Esophagus muscularis mucosa (tissue), 4 donors: ENCODE measurements around the gene PLEKHG3. TPM values are rescaled to one million over a fixed set of nuclear protein-coding genes. Genes with fewer than 3 reads are reported as not detected.

Source experiments
- DNase-seq: peaks from one replicate; pipeline ENCODE4 v3.0.0-alpha.2; 2017; ENCODE audit errors: extremely low spot score
- H3K27ac ChIP-seq, 4 donors: fragments of 200-600 bp; sonication (generic); replicated peaks in 1 of 4; 1 replicate in 3 of 4; 2 replicates in 1 of 4; pipeline ENCODE4 v1.5.1; 2016 to 2019; ENCODE audit warnings: mild to moderate bottlenecking in 1 of 4
- H3K27me3 ChIP-seq, 4 donors: fragments of 200-600 bp; sonication (generic); one replicate each; pipeline versions ENCODE4 v1.5.1 to v1.6.0; 2016 to 2019
- H3K36me3 ChIP-seq, 4 donors: fragments of 200-600 bp; sonication (generic); one replicate each; pipeline ENCODE4 v1.5.1; 2016 to 2019
- H3K4me1 ChIP-seq, 4 donors: fragments of 200-600 bp; sonication (generic); one replicate each; pipeline ENCODE4 v1.5.1; 2016 to 2019
- H3K4me3 ChIP-seq, 4 donors: fragments of 200-600 bp; sonication (generic); 1 replicate in 2 of 4; 2 replicates in 2 of 4; pipeline ENCODE4 v1.5.1; 2016 to 2019; ENCODE audit warnings: mild to moderate bottlenecking in 4 of 4, moderate library complexity in 1 of 4
- H3K9me3 ChIP-seq, 4 donors: fragments of 200-600 bp; sonication (generic); 1 replicate in 3 of 4; 2 replicates in 1 of 4; pipeline ENCODE4 v1.5.1; 2016 to 2019
- CTCF ChIP-seq, 3 experiments: fragments of 200-600 bp in 2 of 3; fragments of 450-650 bp in 1 of 3; sonication (generic) in 2 of 3; IDR thresholded peaks; one replicate each; pipeline ENCODE4 v1.5.1; 2017 to 2019; ENCODE audit warnings: antibody characterized with exemption in 3 of 3, mild to moderate bottlenecking in 2 of 3, moderate library complexity in 1 of 3
- EP300 ChIP-seq: sonication (generic); formaldehyde crosslinking; IDR thresholded peaks from one replicate; pipeline ENCODE4 v1.6.1; 2017; ENCODE audit warnings: antibody characterized with exemption
- POLR2A ChIP-seq: fragments of 450-650 bp; IDR thresholded peaks from one replicate; pipeline ENCODE4 v1.6.1; 2017; ENCODE audit warnings: antibody characterized with exemption, moderate library complexity, mild to moderate bottlenecking, low read depth
- POLR2AphosphoS5 ChIP-seq, 2 donors: sonication (generic); formaldehyde crosslinking; IDR thresholded peaks; one replicate each; pipeline ENCODE4 v1.6.1; 2017; ENCODE audit warnings: antibody characterized with exemption in 2 of 2
- WGBS: methylation state at CpG from one replicate; pipeline ENCODE4 v1.1.5; 2018; 5-methylcytosine and 5-hydroxymethylcytosine counted together
- intact Hi-C: fragments of 100-400 bp; cut with DNase I; formaldehyde crosslinking; loops from one replicate; pipeline ENCODE4 v1.15.1; 2023
- total RNA-seq, 4 donors: library from RNA; depleted of rRNA; stranded (reverse); fragments of >200 nt; gene quantifications; one replicate each; pipeline versions ENCODE4 v1.1.0 to v1.2.1, GENCODE V29; 2016

PLEKHG3 gene
- total RNA-seq, 4 donors from 2014 or later: 21.7 to 66.7 (median 35.1) TPM

GRCh38 chr14:64723691-64724577, 19.7 kb downstream of the PLEKHG3 start:
- Histone ChIP-seq H3K4me1 (peaks cover 60 to 83% (median 80%) of the 10 kb centered on the region in 4 donors), H3K27me3 (no peaks in the 10 kb centered on the region), H3K36me3 (peaks cover 12 to 19% (median 15%) of the 10 kb centered on the region in 4 donors), H3K4me3 (no peak overlapping the region), H3K27ac (peak overlapping the region in 3 of 4 donors; percentile 3 to 78 (median 10)), H3K9me3 (no peaks in the 10 kb centered on the region)
- TF ChIP-seq POLR2A: no peak
- TF ChIP-seq CTCF (IDR thresholded peaks at IDR 0.05): no peak
- TF ChIP-seq POLR2AphosphoS5 (IDR thresholded peaks at IDR 0.05): no peak
- TF ChIP-seq EP300: no peak
- intact Hi-C loops: no loop called here
- WGBS: 68% methylated on average over 15 of the region's 15 CpGs
- DNase-seq: no peak

GRCh38 chr14:64724578-64724930, 20.3 kb downstream of the PLEKHG3 start:
- intact Hi-C loops: no loop called here
- Histone ChIP-seq H3K4me3 (no peak overlapping the region), H3K27me3 (no peaks in the 10 kb centered on the region), H3K27ac (no peak overlapping the region), H3K36me3 (peaks cover 14 to 26% (median 19%) of the 10 kb centered on the region in 4 donors), H3K9me3 (no peaks in the 10 kb centered on the region), H3K4me1 (peaks cover 57 to 83% (median 79%) of the 10 kb centered on the region in 4 donors)
- TF ChIP-seq EP300 (no peak), POLR2AphosphoS5 (IDR thresholded peaks at IDR 0.05) (no peak), CTCF (IDR thresholded peaks at IDR 0.05) (no peak), POLR2A (no peak)
- WGBS: 100% methylated on average over 1 of the region's 1 CpG
- DNase-seq: no peak

- no peaks in the 10 kb centered on the region for H3K27me3 ChIP-seq
- intact Hi-C loops: no loop called here
- DNase-seq: no peak
- TF ChIP-seq CTCF (IDR thresholded peaks at IDR 0.05): no peak
- TF ChIP-seq POLR2AphosphoS5 (IDR thresholded peaks at IDR 0.05): no peak
- no peak for TF ChIP-seq POLR2A
- no peak for TF ChIP-seq EP300
- no peak overlapping the region for H3K4me3 ChIP-seq
- peaks cover 14 to 33% (median 25%) of the 10 kb centered on the region in 4 donors for H3K36me3 ChIP-seq
- 92% methylated on average over 2 of the region's 3 CpGs for WGBS
- H3K9me3 ChIP-seq: no peaks in the 10 kb centered on the region
- H3K4me1 ChIP-seq: peaks cover 53 to 80% (median 74%) of the 10 kb centered on the region in 4 donors
- H3K27ac ChIP-seq: no peak overlapping the region
These were observed 21.1 kb downstream of the PLEKHG3 start for GRCh38 chr14:64725261-64725815.

GRCh38 chr14:64725879-64726584, 21.8 kb downstream of the PLEKHG3 start:
- Histone ChIP-seq H3K4me3 (no peak overlapping the region), H3K4me1 (peaks cover 47 to 73% (median 67%) of the 10 kb centered on the region in 4 donors), H3K27ac (no peak overlapping the region), H3K27me3 (no peaks in the 10 kb centered on the region), H3K9me3 (no peaks in the 10 kb centered on the region), H3K36me3 (peaks cover 15 to 40% (median 32%) of the 10 kb centered on the region in 4 donors)
- no peak for TF ChIP-seq EP300
- no peak for TF ChIP-seq POLR2AphosphoS5 (IDR thresholded peaks at IDR 0.05)
- TF ChIP-seq POLR2A: no peak
- no peak for TF ChIP-seq CTCF (IDR thresholded peaks at IDR 0.05)
- intact Hi-C loops: no loop called here
- 96% methylated on average over 6 of the region's 6 CpGs for WGBS
- DNase-seq: no peak
